B cell (primary cell): ENCODE results near the gene ALG6. TPM values are rescaled to one million over a fixed set of nuclear protein-coding genes. Genes with fewer than 3 reads are reported as not detected.

ENCODE experiments used
- ATAC-seq: fragments of 200-7000 bp; cut with Tn5 transposase; one replicate; pipeline ENCODE4 v1.10.0; 2021; ENCODE audit warnings: low read depth, mild to moderate bottlenecking, moderate number of reproducible peaks, moderate library complexity
- CTCF ChIA-PET: fragments of 350-600 bp; sonication (Branson Sonifier 250); formaldehyde crosslinking; loops from one replicate; lab custom pipeline; 2021; ENCODE audit warnings: antibody characterized with exemption, inconsistent platforms; lab: Charles Lee
- POLR2A ChIA-PET: fragments of 350-600 bp; sonication (Branson Sonifier 250); formaldehyde crosslinking; loops from one replicate; lab custom pipeline; 2021; ENCODE audit warnings: antibody characterized with exemption; lab: Charles Lee
- DNase-seq: peaks from one replicate; pipeline ENCODE4 v3.0.0; 2013
- H2AFZ ChIP-seq: 2 replicates; pipeline ENCODE4 v1.6.1; 2012; ENCODE audit warnings: mild to moderate bottlenecking, low read depth, low read length; ENCODE audit not compliant: insufficient read depth, poor library complexity, severe bottlenecking
- H3K27ac ChIP-seq, 2 donors: 1 replicate in 1 of 2; 2 replicates in 1 of 2; pipeline ENCODE4 v1.5.1; 2012 to 2013; ENCODE audit warnings: low read length in 2 of 2, mild to moderate bottlenecking in 2 of 2, moderate library complexity in 1 of 2
- H3K27me3 ChIP-seq, 4 experiments: fragments of 200-600 bp in 1 of 4; sonication (generic) in 1 of 4; replicated peaks in 1 of 4; 1 replicate in 2 of 4; 2 replicates in 2 of 4; pipeline versions ENCODE4 v1.6.1 to v1.7.0; 2013 to 2016; ENCODE audit warnings: low read length in 3 of 4, mild to moderate bottlenecking in 2 of 4, mixed read lengths in 1 of 4, moderate library complexity in 1 of 4; ENCODE audit not compliant: insufficient read depth in 4 of 4, control insufficient read depth in 3 of 4; ENCODE audit errors: control extremely low read depth in 1 of 4
- H3K36me3 ChIP-seq, 2 experiments: replicated peaks in 1 of 2; 1 replicate in 1 of 2; 2 replicates in 1 of 2; pipeline versions ENCODE4 v1.6.1 to v1.7.1; 2013; ENCODE audit warnings: low read length in 1 of 2; ENCODE audit not compliant: insufficient read depth in 2 of 2, control insufficient read depth in 1 of 2; ENCODE audit errors: control extremely low read depth in 1 of 2, extremely low read depth in 1 of 2
- H3K4me1 ChIP-seq, 2 donors: fragments of 200-600 bp in 1 of 2; sonication (generic) in 1 of 2; 1 replicate in 1 of 2; 2 replicates in 1 of 2; pipeline versions ENCODE4 v1.5.1 to v1.6.1; 2013 to 2017; ENCODE audit warnings: low read length in 2 of 2; ENCODE audit not compliant: control insufficient read depth in 2 of 2, insufficient read depth in 2 of 2
- H3K4me2 ChIP-seq: replicated peaks from 2 replicates; pipeline ENCODE3; 2012; ENCODE audit warnings: mild to moderate bottlenecking, low read depth, low read length; ENCODE audit not compliant: poor library complexity, severe bottlenecking
- H3K4me3 ChIP-seq, 5 experiments: fragments of 200-600 bp in 1 of 5; sonication (generic) in 1 of 5; 1 replicate in 3 of 5; 2 replicates in 2 of 5; pipeline versions ENCODE4 v1.5.1 to v1.7.0; 2011 to 2016; ENCODE audit warnings: low read length in 4 of 5, mild to moderate bottlenecking in 4 of 5, low read depth in 2 of 5, control low read depth in 1 of 5, moderate library complexity in 1 of 5; ENCODE audit not compliant: insufficient read depth in 1 of 5; ENCODE audit errors: control extremely low read depth in 1 of 5, extremely low read depth in 1 of 5
- H3K79me2 ChIP-seq: fragments of 200-600 bp; sonication (generic); one replicate; pipeline ENCODE4 v1.6.0; 2016; ENCODE audit warnings: low read length; ENCODE audit not compliant: control insufficient read depth, insufficient read depth
- H3K9ac ChIP-seq: fragments of 200-600 bp; sonication (generic); 2 replicates; pipeline ENCODE4 v1.6.1; 2017; ENCODE audit warnings: mild to moderate bottlenecking, low read length, moderate library complexity
- H3K9me3 ChIP-seq, 3 donors: one replicate each; pipeline versions ENCODE4 v1.6.1 to v1.7.1; 2013; ENCODE audit warnings: low read length in 2 of 3; ENCODE audit not compliant: control insufficient read depth in 2 of 3, insufficient read depth in 1 of 3; ENCODE audit errors: control extremely low read depth in 1 of 3
- H4K20me1 ChIP-seq: 2 replicates; pipeline ENCODE4 v1.6.0; 2012; ENCODE audit warnings: mild to moderate bottlenecking, low read length; ENCODE audit not compliant: insufficient read depth, control insufficient read depth, poor library complexity, severe bottlenecking
- H3K27ac Mint-ChIP-seq: one replicate; pipeline ENCODE4 v1.8.0; 2021; ENCODE audit warnings: mixed read lengths
- H3K27me3 Mint-ChIP-seq: one replicate; pipeline ENCODE4 v1.8.0; 2021; ENCODE audit warnings: mixed read lengths
- H3K4me1 Mint-ChIP-seq: one replicate; pipeline ENCODE4 v1.8.0; 2021; ENCODE audit warnings: mixed read lengths
- H3K4me3 Mint-ChIP-seq: one replicate; pipeline ENCODE4 v1.8.0; 2021; ENCODE audit warnings: mixed read lengths
- H3K9me3 Mint-ChIP-seq: one replicate; pipeline ENCODE4 v1.8.0; 2022; ENCODE audit warnings: mixed read lengths; ENCODE audit not compliant: insufficient read depth
- EZH2 ChIP-seq: IDR thresholded peaks from 2 replicates; pipeline ENCODE4 v1.6.1; 2012; ENCODE audit warnings: borderline replicate concordance, low read depth, mild to moderate bottlenecking, moderate library complexity, low read length; ENCODE audit not compliant: insufficient read depth, poor library complexity, severe bottlenecking
- WGBS: methylation state at CpG from one replicate; pipeline ENCODE4 v1.1.5; 2013; ENCODE audit warnings: missing lambda C conversion rate; ENCODE audit not compliant: insufficient coverage; 5-methylcytosine and 5-hydroxymethylcytosine counted together
- intact Hi-C: fragments of 100-400 bp; cut with micrococcal nuclease; formaldehyde crosslinking; loops from one replicate; pipeline ENCODE4 v1.10.0; 2022
- polyA plus RNA-seq: library from polyadenylated mRNA; depleted of rRNA; stranded (reverse); fragments of >200 nt; gene quantifications from 2 replicates; pipeline ENCODE4 v1.2.3, GENCODE V29; 2012
- total RNA-seq, 2 donors: library from RNA; stranded (reverse); fragments of 120-200 nt in 1 of 2; gene quantifications; 1 replicate in 1 of 2; 2 replicates in 1 of 2; pipeline versions ENCODE4 v1.2.3 to v1.2.4, GENCODE V29; 2013 to 2022
- TF ChIP-seq, protein P1 (sequence below): fragments of 200-600 bp; IDR thresholded peaks from one replicate; pipeline ENCODE4 v1.8.0; 2022; ENCODE audit warnings: antibody characterized with exemption, mild to moderate bottlenecking

The ALG6 gene
- total and polyA plus RNA-seq, 2 donors (not counting 1 experiment from before 2014, with no cell fraction given) = 9.7 to 31.4 TPM

- Histone ChIP-seq H3K79me2 (no peaks in the 10 kb centered on the region), H3K36me3 (no peaks in the 10 kb centered on the region), H3K4me2 (peak overlapping the region; percentile 43), H2AFZ (peak overlapping the region; percentile 50), H3K27ac (no peak overlapping the region), H4K20me1 (no peaks in the 10 kb centered on the region), H3K4me1 (peaks cover 25 to 44% of the 10 kb centered on the region in 2 donors), H3K9ac (no peak overlapping the region), H3K4me3 (no peak overlapping the region), H3K9me3 (peaks cover 6 to 48% (median 17%) of the 10 kb centered on the region in 3 donors), H3K27me3 (peaks cover 2 to 83% (median 72%) of the 10 kb centered on the region in 4 experiments)
- peak overlapping the region; percentile 32 for H3K4me3 Mint-ChIP-seq
- 16% methylated on average over 21 of the region's 28 CpGs for WGBS
- TF ChIP-seq EZH2 = no peak
- TF ChIP-seq, protein P1, sequence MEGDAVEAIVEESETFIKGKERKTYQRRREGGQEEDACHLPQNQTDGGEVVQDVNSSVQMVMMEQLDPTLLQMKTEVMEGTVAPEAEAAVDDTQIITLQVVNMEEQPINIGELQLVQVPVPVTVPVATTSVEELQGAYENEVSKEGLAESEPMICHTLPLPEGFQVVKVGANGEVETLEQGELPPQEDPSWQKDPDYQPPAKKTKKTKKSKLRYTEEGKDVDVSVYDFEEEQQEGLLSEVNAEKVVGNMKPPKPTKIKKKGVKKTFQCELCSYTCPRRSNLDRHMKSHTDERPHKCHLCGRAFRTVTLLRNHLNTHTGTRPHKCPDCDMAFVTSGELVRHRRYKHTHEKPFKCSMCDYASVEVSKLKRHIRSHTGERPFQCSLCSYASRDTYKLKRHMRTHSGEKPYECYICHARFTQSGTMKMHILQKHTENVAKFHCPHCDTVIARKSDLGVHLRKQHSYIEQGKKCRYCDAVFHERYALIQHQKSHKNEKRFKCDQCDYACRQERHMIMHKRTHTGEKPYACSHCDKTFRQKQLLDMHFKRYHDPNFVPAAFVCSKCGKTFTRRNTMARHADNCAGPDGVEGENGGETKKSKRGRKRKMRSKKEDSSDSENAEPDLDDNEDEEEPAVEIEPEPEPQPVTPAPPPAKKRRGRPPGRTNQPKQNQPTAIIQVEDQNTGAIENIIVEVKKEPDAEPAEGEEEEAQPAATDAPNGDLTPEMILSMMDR = no peak
- peak overlapping the region; percentile 5 for H3K27ac Mint-ChIP-seq
- DNase-seq (peak; percentile 31), ATAC-seq (no peak)
- intact Hi-C loops = no loop called here
- CTCF ChIA-PET = no interaction called here
- peaks cover 77% of the 10 kb centered on the region for H3K27me3 Mint-ChIP-seq
- POLR2A ChIA-PET = no interaction called here
- H3K4me1 Mint-ChIP-seq = peaks cover 10% of the 10 kb centered on the region
- peaks cover 2% of the 10 kb centered on the region for H3K9me3 Mint-ChIP-seq
Observed at GRCh38 chr1:63330331-63330916, 37.0 kb upstream of the ALG6 start.

DNA sequence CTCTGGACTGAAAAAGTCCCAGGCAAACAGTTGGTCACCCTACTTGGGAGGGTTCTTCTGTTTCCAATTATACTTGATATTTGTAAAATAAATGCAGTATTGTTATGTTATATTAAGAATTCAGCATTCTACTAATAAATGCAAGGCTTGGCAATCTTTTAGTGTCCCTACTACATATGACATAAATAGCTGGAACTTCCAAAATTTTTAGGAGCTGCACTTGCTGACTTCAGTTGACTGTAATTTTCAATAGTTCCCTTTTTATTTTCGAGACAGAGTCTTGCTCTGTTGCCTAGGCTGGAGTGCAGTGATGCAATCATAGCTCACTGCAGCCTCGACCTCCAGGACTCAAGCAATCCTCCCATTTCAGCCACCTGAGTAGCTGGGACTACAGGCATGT is 25.0 kb upstream of the ALG6 start:
- TF ChIP-seq EZH2 = no peak
- TF ChIP-seq, protein P1 = no peak
- no peaks in the 10 kb centered on the region for H3K79me2 ChIP-seq
- Mint-ChIP-seq H3K27ac (no peak overlapping the region), H3K9me3 (no peaks in the 10 kb centered on the region), H3K4me1 (no peaks in the 10 kb centered on the region), H3K4me3 (no peak overlapping the region), H3K27me3 (peaks cover 33% of the 10 kb centered on the region)
- H3K4me1 ChIP-seq = no peaks in the 10 kb centered on the region
- no peaks in the 10 kb centered on the region for H3K36me3 ChIP-seq
- no peak overlapping the region for H3K9ac ChIP-seq
- ATAC-seq (no peak), DNase-seq (no peak)
- no peak overlapping the region for H3K4me2 ChIP-seq
- H3K4me3 ChIP-seq = no peak overlapping the region
- no peak overlapping the region for H2AFZ ChIP-seq
- intact Hi-C loops = no loop called here
- ChIA-PET CTCF (no interaction called here), POLR2A (no interaction called here)
- no peaks in the 10 kb centered on the region for H3K9me3 ChIP-seq
- peaks cover 0 to 7% (median 3%) of the 10 kb centered on the region in 4 experiments for H3K27me3 ChIP-seq
- H3K27ac ChIP-seq = no peak overlapping the region
- WGBS = 11% methylated on average over 1 of the region's 2 CpGs
- H4K20me1 ChIP-seq = no peaks in the 10 kb centered on the region
